ENCODE results near the gene GPR89B. TPM values are rescaled to one million over a fixed set of nuclear protein-coding genes. Genes with fewer than 3 reads are reported as not detected.

Gene GPR89B
- total and polyA plus RNA-seq, 9 of the 15 experiments (the other 6 are each of a cell fraction or from before 2014, with no cell fraction given), result 9.3 to 39.3 (median 19.6) TPM

GRCh38 chr1:147890177-147890790, 37.9 kb upstream of the GPR89B start (continued):
- TF ChIP-seq VEZF1 (CRISPR knock-in tag; IDR thresholded peaks at IDR 0.05) (peak; percentile 16; the same call in 1 of the 2 replicates), ETS2 (tag; IDR thresholded peaks at IDR 0.05; ENCODE audit: borderline replicate concordance, poor library complexity, severe bottlenecking) (no peak), ATF4 (CRISPR knock-in tag; IDR thresholded peaks at IDR 0.05) (no peak), NR1H2 (CRISPR knock-in tag; IDR thresholded peaks at IDR 0.05) (no peak), NR2C1 (IDR thresholded peaks at IDR 0.05) (no peak), NR2C1 (tag; IDR thresholded peaks at IDR 0.05) (no peak), CXXC5 (CRISPR knock-in tag; IDR thresholded peaks at IDR 0.05) (0 out of 2 replicates have a peak, but pooled peaks have one; percentile 35), ZEB2 (IDR thresholded peaks at IDR 0.05) (no peak), HMG20B (CRISPR knock-in tag; IDR thresholded peaks at IDR 0.05) (no peak), CUX1 (CRISPR knock-in tag; IDR thresholded peaks at IDR 0.05) (no peak), HBP1 (CRISPR knock-in tag; IDR thresholded peaks at IDR 0.05) (no peak), NCOA1 (IDR thresholded peaks at IDR 0.05; ENCODE audit: low read depth) (no peak)
- TF ChIP-seq, protein P1, sequence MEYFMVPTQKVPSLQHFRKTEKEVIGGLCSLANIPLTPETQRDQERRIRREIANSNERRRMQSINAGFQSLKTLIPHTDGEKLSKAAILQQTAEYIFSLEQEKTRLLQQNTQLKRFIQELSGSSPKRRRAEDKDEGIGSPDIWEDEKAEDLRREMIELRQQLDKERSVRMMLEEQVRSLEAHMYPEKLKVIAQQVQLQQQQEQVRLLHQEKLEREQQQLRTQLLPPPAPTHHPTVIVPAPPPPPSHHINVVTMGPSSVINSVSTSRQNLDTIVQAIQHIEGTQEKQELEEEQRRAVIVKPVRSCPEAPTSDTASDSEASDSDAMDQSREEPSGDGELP (CRISPR knock-in tag; IDR thresholded peaks at IDR 0.05; ENCODE audit: borderline replicate concordance), result no peak
- TF ChIP-seq, protein P2, sequence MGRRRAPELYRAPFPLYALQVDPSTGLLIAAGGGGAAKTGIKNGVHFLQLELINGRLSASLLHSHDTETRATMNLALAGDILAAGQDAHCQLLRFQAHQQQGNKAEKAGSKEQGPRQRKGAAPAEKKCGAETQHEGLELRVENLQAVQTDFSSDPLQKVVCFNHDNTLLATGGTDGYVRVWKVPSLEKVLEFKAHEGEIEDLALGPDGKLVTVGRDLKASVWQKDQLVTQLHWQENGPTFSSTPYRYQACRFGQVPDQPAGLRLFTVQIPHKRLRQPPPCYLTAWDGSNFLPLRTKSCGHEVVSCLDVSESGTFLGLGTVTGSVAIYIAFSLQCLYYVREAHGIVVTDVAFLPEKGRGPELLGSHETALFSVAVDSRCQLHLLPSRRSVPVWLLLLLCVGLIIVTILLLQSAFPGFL (CRISPR knock-in tag; IDR thresholded peaks at IDR 0.05), result 0 out of 2 replicates have a peak, but pooled peaks have one; percentile 53
- TF ChIP-seq, protein P3, sequence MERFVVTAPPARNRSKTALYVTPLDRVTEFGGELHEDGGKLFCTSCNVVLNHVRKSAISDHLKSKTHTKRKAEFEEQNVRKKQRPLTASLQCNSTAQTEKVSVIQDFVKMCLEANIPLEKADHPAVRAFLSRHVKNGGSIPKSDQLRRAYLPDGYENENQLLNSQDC (CRISPR knock-in tag; IDR thresholded peaks at IDR 0.05), result no peak

Measured in K562 (cell line).